ENCODE data around the gene CCDC136. TPM values are rescaled to one million over a fixed set of nuclear protein-coding genes. Genes with fewer than 3 reads are reported as not detected.

CCDC136 gene
- total RNA-seq, result 0.18 and 1.6 TPM in 2 replicates

DNA sequence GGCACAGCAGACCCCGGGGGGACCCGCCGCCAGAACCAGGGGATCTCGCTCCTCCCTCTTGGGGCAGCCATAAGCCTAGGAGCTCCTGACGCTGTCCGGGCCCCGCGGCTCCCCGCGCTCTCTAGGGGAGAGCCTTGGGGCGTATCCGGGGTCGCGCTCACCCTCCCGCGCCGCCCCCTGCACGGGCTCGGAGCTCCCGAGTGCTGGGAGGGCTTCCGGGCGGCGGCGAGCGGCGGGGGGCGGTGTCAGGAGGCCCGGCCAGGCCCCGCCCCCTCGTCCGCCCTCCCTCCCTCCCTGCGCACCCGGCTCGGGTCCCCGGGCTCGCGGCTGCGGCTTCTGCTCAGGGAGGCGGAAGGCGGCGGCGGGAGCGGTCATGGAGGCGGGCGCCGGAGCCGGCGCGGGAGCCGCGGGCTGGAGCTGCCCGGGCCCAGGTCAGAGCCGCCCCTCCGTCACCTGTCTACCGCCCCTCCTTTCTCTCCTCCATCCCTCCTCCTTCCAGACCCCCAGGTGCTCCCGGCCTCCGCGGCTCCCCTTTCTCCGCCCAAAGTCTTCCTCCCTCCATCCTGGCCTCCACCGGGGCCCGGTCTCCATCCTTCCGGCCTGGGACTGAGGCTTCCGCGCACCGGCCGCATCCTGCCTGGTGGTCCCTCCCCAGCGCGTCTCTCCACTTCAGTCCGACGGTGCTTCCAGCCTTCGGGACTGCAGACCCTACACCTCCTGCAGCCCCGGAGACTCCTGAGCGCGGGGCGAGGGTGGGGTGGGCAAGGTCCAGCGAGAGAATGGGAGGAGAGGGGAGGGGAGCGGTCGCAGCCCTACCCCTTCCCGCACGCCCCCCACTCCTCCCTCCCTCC is at the start of gene CCDC136:
Gene CCDC136, plus strand, starts transcription at position 848 of the 851 bp plus-strand sequence. CDS start 444 bp downstream, outside the sequence.

DNA sequence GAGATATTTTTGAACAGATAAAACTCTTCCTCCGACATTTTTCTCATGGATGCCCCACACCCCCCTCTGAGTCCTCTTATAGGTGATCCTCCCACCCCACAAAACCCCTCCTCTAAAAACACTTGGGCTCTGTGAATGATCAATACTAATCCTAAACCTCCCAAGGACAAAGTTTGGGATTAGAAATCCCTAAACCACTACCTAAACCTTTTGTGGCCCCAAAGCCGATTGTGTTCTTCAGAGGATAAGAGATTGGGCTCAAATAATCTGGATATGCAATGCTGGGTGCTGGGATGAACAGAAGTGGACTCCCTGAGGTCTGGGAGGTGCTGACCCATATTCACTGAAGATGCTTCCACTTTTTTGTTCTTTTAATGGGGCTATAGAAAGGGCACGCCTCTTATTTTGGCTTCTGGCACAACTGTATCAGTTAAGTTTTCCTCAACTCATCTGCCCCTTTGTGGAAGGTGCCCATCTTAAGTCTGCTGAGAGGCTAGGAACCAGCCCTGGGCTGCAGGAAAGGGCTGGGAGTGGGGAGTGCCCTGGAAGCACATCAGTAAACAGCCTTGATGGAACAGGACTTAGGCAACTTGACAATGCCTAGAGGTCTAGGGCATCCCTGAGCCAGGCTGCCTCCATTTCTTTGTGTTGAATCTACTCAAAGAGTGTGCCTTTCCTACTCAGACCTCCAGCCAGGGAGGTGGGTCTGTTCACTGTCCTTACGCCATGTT is 15.9 kb upstream of the CCDC136 start, which contains the start of gene OPN1SW:
Gene OPN1SW, minus strand, starts transcription at position 51 of the 731 bp plus-strand sequence. Its CDS starts 13 bp downstream, at position 38.

DNA sequence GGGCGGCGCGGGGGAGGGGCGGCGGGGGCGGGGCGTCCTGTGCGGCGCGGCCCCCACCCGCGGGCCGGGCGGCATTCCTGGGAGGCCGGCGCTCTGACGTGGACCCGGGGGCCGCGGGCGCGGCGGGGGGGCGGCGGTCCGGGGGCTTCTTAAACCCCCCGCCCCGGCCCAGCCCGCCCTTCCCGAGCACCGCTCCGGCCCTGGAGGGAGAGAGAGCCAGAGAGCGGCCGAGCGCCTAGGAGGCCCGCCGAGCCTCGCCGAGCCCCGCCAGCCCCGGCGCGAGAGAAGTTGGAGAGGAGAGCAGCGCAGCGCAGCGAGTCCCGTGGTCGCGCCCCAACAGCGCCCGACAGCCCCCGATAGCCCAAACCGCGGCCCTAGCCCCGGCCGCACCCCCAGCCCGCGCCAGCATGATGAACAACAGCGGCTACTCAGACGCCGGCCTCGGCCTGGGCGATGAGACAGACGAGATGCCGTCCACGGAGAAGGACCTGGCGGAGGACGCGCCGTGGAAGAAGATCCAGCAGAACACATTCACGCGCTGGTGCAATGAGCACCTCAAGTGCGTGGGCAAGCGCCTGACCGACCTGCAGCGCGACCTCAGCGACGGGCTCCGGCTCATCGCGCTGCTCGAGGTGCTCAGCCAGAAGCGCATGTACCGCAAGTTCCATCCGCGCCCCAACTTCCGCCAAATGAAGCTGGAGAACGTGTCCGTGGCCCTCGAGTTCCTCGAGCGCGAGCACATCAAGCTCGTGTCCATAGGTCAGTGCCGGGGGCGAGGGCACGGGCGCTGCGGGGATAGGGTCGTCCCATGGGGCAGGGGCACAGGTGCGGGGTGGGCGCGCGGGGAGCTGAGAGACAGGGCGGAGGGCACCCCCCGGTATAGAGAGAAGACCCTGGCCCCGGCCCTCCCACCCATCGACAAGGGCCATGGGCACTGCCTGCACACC is 38.7 kb downstream of the CCDC136 start, which contains the start of gene FLNC:
Gene FLNC, plus strand, starts transcription at position 176 of the 947 bp plus-strand sequence. Its CDS starts 232 bp downstream, at position 408.

DNA sequence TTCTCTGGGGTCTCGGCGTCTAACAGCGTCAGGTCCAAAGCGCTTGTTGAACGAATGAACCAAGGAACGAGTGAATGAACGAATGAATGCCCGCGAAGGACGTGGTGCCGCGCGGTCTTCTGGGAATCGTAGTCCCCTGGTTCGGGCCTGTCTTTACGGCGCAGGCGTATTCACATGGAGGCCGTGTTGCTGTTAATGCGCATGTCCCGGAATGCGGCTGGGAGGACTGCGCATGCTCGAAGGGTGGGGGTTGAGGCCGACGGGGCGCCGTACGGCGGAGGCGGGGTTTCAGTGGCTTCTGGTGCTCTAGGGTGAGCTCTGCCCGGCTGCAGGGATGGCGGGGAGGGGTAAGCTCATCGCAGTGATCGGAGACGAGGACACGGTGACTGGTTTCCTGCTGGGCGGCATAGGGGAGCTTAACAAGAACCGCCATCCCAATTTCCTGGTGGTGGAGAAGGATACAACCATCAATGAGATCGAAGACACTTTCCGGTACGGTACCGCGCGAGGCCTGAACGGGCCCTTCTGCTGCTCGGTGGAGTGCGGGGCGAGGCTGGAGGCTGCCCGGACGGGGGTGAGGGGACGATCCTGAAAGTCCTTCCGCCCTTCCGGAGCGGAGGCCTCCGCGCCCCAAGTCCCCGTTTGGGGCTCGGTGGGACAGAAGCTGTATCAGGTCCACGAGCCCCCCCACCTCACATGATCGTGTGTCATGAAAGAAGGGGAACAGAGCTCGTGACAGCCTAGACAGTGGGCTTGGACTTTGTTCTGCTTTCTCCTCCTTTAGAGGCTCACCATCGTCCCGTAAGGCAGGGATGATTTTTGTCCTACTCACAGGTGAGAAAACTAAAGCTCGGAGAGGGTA is 71.0 kb downstream of the CCDC136 start, which contains the start of gene ATP6V1F:
Gene ATP6V1F, plus strand, starts transcription at position 286 of the 862 bp plus-strand sequence. Its CDS starts 49 bp downstream, at position 335.

Other genes starting within 250 kb of the CCDC136 start
- gene GARIN1A, start 119.7 kb upstream of the CCDC136 start, total RNA-seq, result under 0.01 and 0.72 TPM in 2 replicates
- gene CALU, start 52.6 kb upstream of the CCDC136 start, total RNA-seq, result 623 and 637 TPM in 2 replicates
- gene OPN1SW, start 16.2 kb upstream of the CCDC136 start, total RNA-seq, result not detected in 2 replicates
- 108 and 131 TPM in 2 replicates for gene FLNC, start 38.4 kb downstream of the CCDC136 start, total RNA-seq
- 74.4 and 134 TPM in 2 replicates for gene ATP6V1F, start 70.9 kb downstream of the CCDC136 start, total RNA-seq
- not detected in 2 replicates for gene KCP, start 118.7 kb downstream of the CCDC136 start, total RNA-seq
- 0.16 TPM in 1 of 2 replicates, not detected in the other for gene IRF5, start 146.0 kb downstream of the CCDC136 start, total RNA-seq

Data from cardiac atrium fibroblast (primary cell).